ENCODE measurements around the gene CPNE4.

Gene CPNE4

DNA sequence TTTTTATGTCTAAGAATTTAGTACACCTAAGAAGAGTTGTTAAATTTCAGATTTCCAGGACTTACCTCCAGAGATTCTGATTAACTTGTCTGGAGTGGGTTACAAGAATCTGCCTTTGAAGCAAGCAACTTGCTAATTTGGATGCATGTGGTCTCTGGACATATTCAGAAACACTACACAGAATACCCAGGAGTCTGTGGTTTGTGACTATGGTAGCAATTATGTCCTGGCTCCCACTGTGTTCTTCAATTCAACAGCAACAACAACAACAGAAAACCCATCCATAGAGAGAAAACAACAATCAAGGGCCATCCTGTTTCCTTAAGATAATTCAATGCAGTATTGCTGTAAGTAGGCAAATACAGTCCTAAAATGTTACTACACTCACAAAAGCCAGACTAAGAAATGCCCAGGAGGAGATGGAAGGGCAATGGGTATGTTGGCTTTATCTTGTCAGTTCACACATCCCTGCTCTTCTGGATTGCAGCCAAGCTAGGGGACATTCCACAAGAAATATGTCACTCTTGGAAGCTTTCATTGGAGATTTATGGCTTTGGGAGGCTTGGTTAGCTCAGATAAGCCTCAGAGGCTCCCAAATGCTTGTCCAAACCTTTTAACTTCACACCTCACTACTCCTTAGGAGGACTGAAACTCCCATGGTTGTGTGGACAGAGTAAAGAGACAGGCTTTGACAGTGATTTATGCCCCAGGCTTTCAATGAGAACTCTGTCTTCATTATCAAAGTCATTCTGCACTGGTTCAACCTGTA, 432.6 kb downstream of the CPNE4 start:
- no peak for DNase-seq (ENCODE audit: low read depth in 2 of 2)

DNA sequence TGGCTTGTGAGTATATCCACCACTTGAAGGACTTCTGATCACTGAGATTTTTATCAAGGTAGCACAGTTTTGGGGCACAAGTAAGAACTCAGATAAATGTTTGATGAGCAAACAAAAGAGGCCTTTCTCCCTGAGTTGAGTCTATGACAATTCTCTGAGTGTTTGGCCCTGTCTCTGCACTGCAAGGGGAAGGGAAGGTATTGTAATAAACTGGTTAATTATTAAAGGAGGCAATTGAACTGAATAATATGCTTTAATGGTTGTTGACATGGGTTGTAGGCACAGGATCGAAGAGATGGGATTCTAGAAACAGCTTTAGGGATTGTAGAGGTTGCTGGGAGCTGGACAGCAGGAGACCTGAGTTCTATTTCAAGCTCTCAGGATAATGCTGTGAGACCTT, 437.0 kb downstream of the CPNE4 start:
- no peak for DNase-seq (ENCODE audit: low read depth in 2 of 2)

DNA sequence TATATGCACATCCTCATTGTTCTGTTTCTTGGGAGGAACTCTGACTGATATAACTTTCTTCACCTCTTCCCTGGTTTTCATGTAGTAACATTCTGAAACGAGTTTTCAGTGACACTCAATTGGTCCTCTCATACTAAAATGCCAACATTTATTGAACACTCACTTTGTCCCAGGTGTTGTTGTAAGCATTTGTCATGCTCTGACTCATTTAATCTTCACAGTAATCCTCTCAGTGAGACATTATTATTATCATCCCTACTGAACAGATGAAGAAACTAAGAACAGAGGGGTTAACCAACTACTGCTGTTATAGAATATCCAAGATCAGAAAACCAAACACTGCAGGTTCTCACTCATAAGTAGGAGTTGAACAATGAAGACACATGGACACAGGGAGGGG, 437.9 kb downstream of the CPNE4 start:
- no peak for DNase-seq (ENCODE audit: low read depth in 2 of 2)

DNA sequence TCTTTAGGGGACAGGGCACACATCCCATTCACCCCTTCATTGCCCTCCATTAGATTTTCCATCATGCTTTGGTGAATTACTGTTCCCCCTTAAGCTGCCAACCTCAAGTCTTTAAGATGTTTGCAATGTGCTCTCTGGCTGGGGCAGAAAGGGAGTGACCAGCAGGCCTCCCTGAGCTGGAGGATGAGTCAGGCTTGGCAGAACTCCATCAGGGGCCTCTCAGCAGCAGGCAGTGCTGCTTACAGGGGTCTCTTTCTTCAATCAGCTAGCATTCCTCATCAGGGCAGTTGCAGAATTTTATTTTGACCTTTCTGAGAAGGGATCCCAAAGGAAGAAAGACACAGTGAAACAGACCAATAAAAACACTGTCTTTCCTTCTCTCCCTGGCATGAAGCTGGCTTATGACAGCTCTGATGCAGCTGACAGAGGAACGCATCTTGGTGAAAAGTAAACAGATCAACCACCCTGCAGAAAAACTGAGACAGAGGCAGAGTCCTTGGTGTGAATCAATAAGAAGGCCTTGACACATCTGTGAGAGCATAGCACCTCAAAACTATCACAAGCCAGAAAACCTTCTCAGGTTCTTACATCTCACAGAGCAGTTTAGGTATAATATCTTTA, 443.3 kb downstream of the CPNE4 start:
- no peak for DNase-seq (ENCODE audit: low read depth in 2 of 2)

GRCh38 chr3:131586277-131586676, 448.5 kb downstream of the CPNE4 start:
- DNase-seq (ENCODE audit: low read depth in 2 of 2): no peak

- DNase-seq (ENCODE audit: low read depth in 2 of 2): no peak
Measured at GRCh38 chr3:131582438-131582837, 452.4 kb downstream of the CPNE4 start.

- no peak for DNase-seq (ENCODE audit: low read depth in 2 of 2)
Measured at GRCh38 chr3:131568460-131568859, 466.4 kb downstream of the CPNE4 start.

GRCh38 chr3:131564812-131565211, 470.0 kb downstream of the CPNE4 start:
- no peak for DNase-seq (ENCODE audit: low read depth in 2 of 2)

DNA sequence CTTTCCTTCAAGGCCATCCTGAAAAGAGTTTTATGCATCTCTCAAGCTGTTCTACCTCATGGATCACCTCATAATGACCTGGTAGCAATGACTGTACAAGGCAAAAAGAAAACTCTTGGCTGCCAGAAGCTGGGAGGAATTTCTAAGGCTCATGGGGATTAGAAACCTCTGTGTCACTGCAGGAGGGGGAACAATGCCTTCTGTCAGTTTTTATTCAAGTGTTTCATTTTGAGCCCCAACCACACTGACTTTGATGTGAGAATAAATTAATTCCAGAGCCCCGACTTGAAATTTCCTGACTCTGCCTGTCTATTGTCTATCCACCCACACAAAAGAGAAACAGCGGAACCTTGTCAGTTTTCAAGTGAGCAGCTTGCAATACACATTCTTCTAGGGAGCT, 473.3 kb downstream of the CPNE4 start:
- no peak for DNase-seq (ENCODE audit: low read depth in 2 of 2)

- no peak for DNase-seq (ENCODE audit: low read depth in 2 of 2)
Measured at GRCh38 chr3:131560795-131561194, 474.0 kb downstream of the CPNE4 start.

GRCh38 chr3:131555456-131555855, 479.4 kb downstream of the CPNE4 start:
- no peak for DNase-seq (ENCODE audit: low read depth in 2 of 2)

DNA sequence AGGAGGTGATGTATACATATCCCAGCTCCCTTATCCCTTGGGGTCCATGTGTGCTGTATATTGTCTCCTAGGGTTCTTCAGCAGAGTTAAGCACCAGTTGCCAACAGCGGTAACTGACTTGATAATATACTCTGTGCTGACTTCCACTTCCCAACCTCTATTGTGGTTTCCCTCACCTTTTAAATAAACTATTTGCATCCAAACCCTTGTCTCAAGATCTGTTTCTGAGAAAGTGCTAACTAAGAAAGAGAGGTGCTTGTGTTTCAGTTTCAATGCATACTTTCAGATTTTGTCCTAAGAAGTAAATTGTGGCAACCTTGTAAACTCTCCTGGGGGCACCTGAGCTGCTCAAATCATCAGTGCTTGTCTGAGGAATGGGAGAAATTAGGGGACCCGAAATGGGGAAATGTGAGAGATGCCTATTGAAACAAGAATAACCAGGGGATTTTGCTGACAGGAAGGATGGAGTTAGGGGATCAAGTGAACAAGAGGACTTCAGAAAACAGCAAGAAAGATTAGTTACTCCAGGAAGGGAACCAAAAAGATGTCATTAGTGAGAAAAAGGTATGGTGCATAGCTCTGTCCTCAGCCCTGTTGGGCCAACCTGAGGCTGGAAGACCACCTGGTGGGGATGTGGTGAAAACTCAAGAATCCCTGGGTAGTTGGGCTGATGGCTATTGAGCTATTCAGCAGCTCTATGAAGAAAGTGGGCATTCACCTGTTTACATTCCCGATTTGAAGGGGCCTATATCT, 481.1 kb downstream of the CPNE4 start:
- DNase-seq (ENCODE audit: low read depth in 2 of 2): no peak

DNA sequence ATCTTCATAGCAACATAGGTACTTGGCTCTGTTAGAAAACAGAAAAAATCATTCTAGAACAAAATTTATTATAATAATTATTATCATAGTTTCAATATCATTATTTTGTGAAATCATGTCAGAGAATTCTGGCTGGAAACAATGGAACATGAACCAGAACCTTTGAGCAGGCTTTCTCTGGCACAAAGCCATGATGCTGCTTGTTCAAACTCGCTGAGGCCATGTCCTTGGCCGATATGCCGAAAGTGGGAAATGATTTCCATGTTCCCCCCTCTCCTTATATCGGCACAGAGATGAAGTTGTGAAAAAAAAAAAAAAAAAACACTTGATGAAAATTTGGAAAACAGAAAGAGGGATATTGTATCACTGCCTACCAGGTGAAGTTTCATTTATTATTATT, 483.1 kb downstream of the CPNE4 start:
- no peak for DNase-seq (ENCODE audit: low read depth in 2 of 2)

GRCh38 chr3:131550562-131551465, 484.0 kb downstream of the CPNE4 start:
- DNase-seq (ENCODE audit: low read depth in 2 of 2): no peak

DNA sequence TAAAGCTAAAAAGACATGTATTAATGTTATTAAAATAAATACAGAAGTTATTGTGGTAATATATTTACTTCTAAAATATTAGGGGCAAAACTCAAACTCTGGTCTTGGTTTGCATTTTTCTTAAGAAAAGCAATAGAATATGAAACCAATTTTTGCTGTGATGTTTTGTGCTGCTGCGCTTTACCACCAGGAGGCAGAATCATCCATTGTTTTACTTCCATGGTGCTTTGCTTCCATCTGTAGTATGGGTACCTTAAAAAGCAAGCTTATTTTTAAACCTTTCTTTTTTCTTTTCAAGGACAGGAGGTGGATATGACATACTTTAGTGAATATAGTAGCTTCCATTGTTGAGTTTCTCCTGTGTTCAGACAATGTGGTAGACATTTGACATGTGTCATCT, 485.5 kb downstream of the CPNE4 start:
- no peak for DNase-seq (ENCODE audit: low read depth in 2 of 2)

GRCh38 chr3:131547585-131547984, 487.2 kb downstream of the CPNE4 start:
- no peak for DNase-seq (ENCODE audit: low read depth in 2 of 2)

- no peak for DNase-seq (ENCODE audit: low read depth in 2 of 2)
Measured at GRCh38 chr3:131546441-131546840, 488.4 kb downstream of the CPNE4 start.

- no peak for DNase-seq (ENCODE audit: low read depth in 2 of 2)
Measured at GRCh38 chr3:131544557-131544956, 490.3 kb downstream of the CPNE4 start.

GRCh38 chr3:131543714-131544113, 491.1 kb downstream of the CPNE4 start:
- no peak for DNase-seq (ENCODE audit: low read depth in 2 of 2)

DNA sequence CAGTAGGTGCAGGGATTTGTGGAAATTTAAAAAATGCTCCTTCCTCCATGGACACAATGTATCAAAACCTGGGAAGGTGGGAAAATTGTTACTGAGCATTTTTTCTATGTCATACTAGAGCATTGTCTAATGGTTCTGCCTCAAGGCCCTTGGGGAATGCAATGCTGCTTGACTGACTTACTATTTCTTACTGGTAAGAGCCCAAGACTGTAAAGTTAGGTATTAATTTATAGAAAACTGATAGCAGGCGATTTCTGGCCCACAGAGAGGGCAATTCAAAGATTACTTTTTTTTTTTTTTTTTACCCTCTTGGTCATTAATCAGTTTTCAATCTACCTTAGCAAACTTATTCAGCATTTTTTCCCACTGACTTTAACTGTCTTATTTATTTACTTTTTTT, 493.5 kb downstream of the CPNE4 start:
- DNase-seq (ENCODE audit: low read depth in 2 of 2): no peak

DNA sequence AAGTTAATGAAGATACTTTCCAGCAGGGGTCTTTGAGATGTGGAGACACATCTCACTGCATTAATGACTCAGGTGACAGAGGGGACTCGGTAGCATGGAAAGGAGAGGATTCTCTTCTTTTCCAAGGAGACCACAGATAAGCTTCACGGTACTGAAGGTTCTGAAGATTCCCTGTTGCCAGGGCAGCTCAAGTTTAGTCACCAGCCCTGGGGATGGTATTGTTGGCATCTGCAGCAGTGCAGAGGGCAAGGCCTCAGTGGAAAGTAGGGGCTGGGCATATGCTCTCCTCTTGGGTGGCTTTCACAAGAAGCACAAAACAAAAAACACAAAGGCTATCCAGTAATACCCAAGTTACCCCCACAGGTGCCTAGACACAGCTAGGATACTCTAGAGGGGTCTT, 494.0 kb downstream of the CPNE4 start:
- DNase-seq (ENCODE audit: low read depth in 2 of 2): no peak

- DNase-seq (ENCODE audit: low read depth in 2 of 2): no peak
Measured at GRCh38 chr3:131540143-131540542, 494.7 kb downstream of the CPNE4 start.
